H1 (cell line): Measurements from ENCODE around the gene TMEM254. TPM values are rescaled to one million over a fixed set of nuclear protein-coding genes. Genes with fewer than 3 reads are reported as not detected.
A peak's percentile ranks its signal among the peaks of the same experiment; 100 is the strongest.

Experiments
- CTCF ChIA-PET: fragments of 300-600 bp; sonication (Branson Sonifier 250); formaldehyde crosslinking; loops from one replicate; lab custom pipeline; 2021; ENCODE audit not compliant: partially characterized antibody; lab: Charles Lee
- POLR2A ChIA-PET: fragments of 300-600 bp; sonication (Branson Sonifier 250); formaldehyde crosslinking; loops from one replicate; lab custom pipeline; 2021; ENCODE audit warnings: inconsistent platforms; ENCODE audit not compliant: partially characterized antibody; lab: Charles Lee
- DNase-seq, 2 experiments: peaks; one replicate each; pipeline versions ENCODE4 v3.0.0 to v3.0.0-alpha.2; 2010 to 2022; ENCODE audit warnings: low spot score in 2 of 2, low read depth in 1 of 2, mixed read lengths in 1 of 2
- FAIRE-seq: peaks from 2 replicates; lab custom pipeline; 2011; peaks lifted over from hg19 to GRCh38; lab: Jason Lieb, UNC
- H2AFZ ChIP-seq: 2 replicates; pipeline ENCODE4 v1.8.1; 2012; ENCODE audit warnings: low read length, inconsistent platforms
- H2AK5ac ChIP-seq: 2 replicates; pipeline ENCODE4 v1.6.1; 2013; ENCODE audit warnings: low read depth, low read length
- H2BK120ac ChIP-seq: replicated peaks from 2 replicates; pipeline ENCODE3; 2013; ENCODE audit warnings: low read depth, low read length, inconsistent platforms
- H2BK12ac ChIP-seq: 2 replicates; pipeline ENCODE4 v1.6.1; 2013; ENCODE audit warnings: low read depth, low read length
- H2BK15ac ChIP-seq: 2 replicates; pipeline ENCODE4 v1.6.1; 2013; ENCODE audit warnings: low read length
- H2BK20ac ChIP-seq: 2 replicates; pipeline ENCODE4 v1.6.1; 2013; ENCODE audit warnings: low read length
- H2BK5ac ChIP-seq: 2 replicates; pipeline ENCODE4 v1.6.1; 2013; ENCODE audit warnings: low read depth, low read length
- H3K14ac ChIP-seq: 2 replicates; pipeline ENCODE4 v1.6.1; 2013; ENCODE audit warnings: inconsistent platforms; ENCODE audit not compliant: insufficient read length
- H3K18ac ChIP-seq: 2 replicates; pipeline ENCODE4 v1.6.1; 2013; ENCODE audit warnings: low read length; ENCODE audit errors: extremely low read depth
- H3K23ac ChIP-seq: 2 replicates; pipeline ENCODE4 v1.6.1; 2013; ENCODE audit warnings: inconsistent platforms; ENCODE audit not compliant: insufficient read length
- H3K23me2 ChIP-seq: 2 replicates; pipeline ENCODE4 v1.6.1; 2013; ENCODE audit warnings: low read depth, low read length
- H3K27ac ChIP-seq: 2 replicates; pipeline ENCODE4 v1.6.1; 2011; ENCODE audit warnings: low read depth, low read length, inconsistent platforms
- H3K27me3 ChIP-seq, 4 experiments: replicated peaks in 1 of 4; 1 replicate in 1 of 4; 2 replicates in 3 of 4; pipeline versions ENCODE4 v1.6.1 to v1.8.1; 2011 to 2013; ENCODE audit warnings: low read length in 3 of 4, mild to moderate bottlenecking in 3 of 4, inconsistent platforms in 2 of 4, mixed read lengths in 2 of 4, moderate library complexity in 1 of 4; ENCODE audit not compliant: control insufficient read depth in 3 of 4, insufficient read depth in 3 of 4; ENCODE audit errors: extremely low read depth in 1 of 4
- H3K36me3 ChIP-seq, 4 experiments: 2 replicates each; pipeline versions ENCODE4 v1.6.1 to v1.8.1; 2011 to 2013; ENCODE audit warnings: mild to moderate bottlenecking in 4 of 4, low read length in 3 of 4, moderate library complexity in 2 of 4, control low read depth in 1 of 4, inconsistent platforms in 1 of 4; ENCODE audit not compliant: insufficient read depth in 4 of 4, control insufficient read depth in 2 of 4
- H3K4ac ChIP-seq: replicated peaks from 2 replicates; pipeline ENCODE3; 2013; ENCODE audit warnings: low read length, low read depth, mixed read lengths, inconsistent platforms; ENCODE audit not compliant: insufficient read length
- H3K4me1 ChIP-seq, 4 experiments: replicated peaks in 1 of 4; 1 replicate in 1 of 4; 2 replicates in 3 of 4; pipeline versions ENCODE4 v1.6.1 to v1.8.1; 2011 to 2013; ENCODE audit warnings: low read length in 3 of 4, inconsistent platforms in 2 of 4, mixed read lengths in 1 of 4; ENCODE audit not compliant: insufficient read depth in 4 of 4, control insufficient read depth in 3 of 4
- H3K4me2 ChIP-seq, 2 experiments: 2 replicates each; pipeline versions ENCODE4 v1.6.1 to v1.8.1; 2011 to 2013; ENCODE audit warnings: low read depth in 2 of 2, low read length in 2 of 2, control low read depth in 1 of 2, inconsistent platforms in 1 of 2, mild to moderate bottlenecking in 1 of 2; ENCODE audit not compliant: insufficient read depth in 1 of 2
- H3K4me3 ChIP-seq, 4 experiments: fragments of 200-600, 300-600 bp in 1 of 4; sonication (generic), shearing (Covaris generic), sonication (Bioruptor Twin) in 1 of 4; 2 replicates each; pipeline versions ENCODE4 v1.5.1 to v1.8.1; 2011 to 2016; ENCODE audit warnings: low read length in 4 of 4, low read depth in 3 of 4, control low read depth in 2 of 4, inconsistent platforms in 2 of 4, mild to moderate bottlenecking in 2 of 4, mixed read lengths in 1 of 4, moderate library complexity in 1 of 4; ENCODE audit not compliant: insufficient read depth in 2 of 4; ENCODE audit errors: extremely low read depth in 1 of 4
- H3K56ac ChIP-seq: replicated peaks from 2 replicates; pipeline ENCODE3; 2013; ENCODE audit warnings: low read depth, mild to moderate bottlenecking, mixed read lengths, low read length, inconsistent platforms; ENCODE audit not compliant: insufficient read length
- H3K79me1 ChIP-seq: 2 replicates; pipeline ENCODE4 v1.6.1; 2013; ENCODE audit warnings: low read depth, low read length, control low read depth
- H3K79me2 ChIP-seq, 2 experiments: 2 replicates each; pipeline versions ENCODE4 v1.6.1 to v1.8.1; 2012 to 2013; ENCODE audit warnings: low read length in 2 of 2, mild to moderate bottlenecking in 2 of 2, inconsistent platforms in 1 of 2; ENCODE audit not compliant: insufficient read depth in 2 of 2, control insufficient read depth in 1 of 2
- H3K9ac ChIP-seq, 4 experiments: replicated peaks in 1 of 4; 1 replicate in 1 of 4; 2 replicates in 3 of 4; pipeline versions ENCODE4 v1.6.1 to v1.8.1; 2011 to 2013; ENCODE audit warnings: low read depth in 3 of 4, low read length in 3 of 4, control low read depth in 2 of 4, mild to moderate bottlenecking in 2 of 4, moderate library complexity in 2 of 4, inconsistent platforms in 1 of 4; ENCODE audit errors: extremely low read depth in 1 of 4
- H3K9me3 ChIP-seq, 2 experiments: 2 replicates each; pipeline versions ENCODE4 v1.6.1 to v1.8.1; 2012 to 2013; ENCODE audit warnings: mild to moderate bottlenecking in 2 of 2, moderate library complexity in 2 of 2, control low read depth in 1 of 2, inconsistent platforms in 1 of 2, low read depth in 1 of 2, low read length in 1 of 2, mixed read lengths in 1 of 2; ENCODE audit not compliant: insufficient read depth in 2 of 2
- H4K20me1 ChIP-seq, 2 experiments: replicated peaks in 1 of 2; 2 replicates each; pipeline versions ENCODE3 to v1.8.1; 2011 to 2013; ENCODE audit warnings: inconsistent platforms in 2 of 2, low read length in 2 of 2, mild to moderate bottlenecking in 1 of 2; ENCODE audit not compliant: insufficient read depth in 2 of 2, control insufficient read depth in 1 of 2
- H4K5ac ChIP-seq: 2 replicates; pipeline ENCODE4 v1.6.1; 2013; ENCODE audit warnings: low read length, low read depth, mixed read lengths, inconsistent platforms; ENCODE audit not compliant: insufficient read length
- H4K8ac ChIP-seq: 2 replicates; pipeline ENCODE4 v1.8.0; 2013; ENCODE audit warnings: mild to moderate bottlenecking, moderate library complexity, low read length, inconsistent platforms; ENCODE audit not compliant: insufficient read depth; ENCODE audit errors: extremely low read depth
- H4K91ac ChIP-seq: replicated peaks from 2 replicates; pipeline ENCODE3; 2013; ENCODE audit warnings: low read length, mixed read lengths, inconsistent platforms; ENCODE audit not compliant: insufficient read length
- ATF2 ChIP-seq: IDR thresholded peaks from 2 replicates; pipeline ENCODE4 v1.6.1; 2012; ENCODE audit warnings: low read length, inconsistent platforms
- BCL11A ChIP-seq, 2 experiments: IDR thresholded peaks; one replicate each; pipeline ENCODE4 v1.6.1; 2011; ENCODE audit warnings: low read depth in 2 of 2, low read length in 2 of 2, mild to moderate bottlenecking in 2 of 2
- CHD1 ChIP-seq: IDR thresholded peaks from 2 replicates; pipeline ENCODE4 v1.6.1; 2012; ENCODE audit warnings: low read depth, low read length, improper control_type of control experiment
- CREB1 ChIP-seq: IDR thresholded peaks from 2 replicates; pipeline ENCODE4 v1.6.1; 2012; ENCODE audit warnings: inconsistent platforms
- GTF2F1 ChIP-seq: IDR thresholded peaks from 2 replicates; pipeline ENCODE4 v1.6.1; 2012; ENCODE audit warnings: low read depth, low read length, improper control_type of control experiment, borderline replicate concordance
- NRF1 ChIP-seq: IDR thresholded peaks from 2 replicates; pipeline ENCODE4 v1.6.1; 2011; ENCODE audit warnings: mild to moderate bottlenecking, low read depth, low read length, improper control_type of control experiment
- RFX5 ChIP-seq: IDR thresholded peaks from 2 replicates; pipeline ENCODE4 v1.6.1; 2011; ENCODE audit warnings: low read depth, low read length, improper control_type of control experiment, borderline replicate concordance
- SIN3A ChIP-seq, 2 experiments: IDR thresholded peaks in 1 of 2; conservative IDR thresholded peaks in 1 of 2; 2 replicates each; pipeline ENCODE4 v1.6.1; 2011 to 2012; ENCODE audit warnings: low read length in 2 of 2, improper control_type of control experiment in 1 of 2, low read depth in 1 of 2, mild to moderate bottlenecking in 1 of 2
- TCF12 ChIP-seq: IDR thresholded peaks from 2 replicates; pipeline ENCODE4 v1.6.1; 2011; ENCODE audit warnings: low read depth, mild to moderate bottlenecking, low read length
- USF2 ChIP-seq: IDR thresholded peaks from 2 replicates; pipeline ENCODE4 v1.6.1; 2011; ENCODE audit warnings: low read length, improper control_type of control experiment
- WGBS, 2 experiments: shearing (Covaris generic) in 1 of 2; methylation state at CpG; one replicate each; pipeline versions ENCODE4 v1.1.6 to v1.1.7; 2013 to 2015; ENCODE audit warnings: low lambda C conversion rate in 2 of 2, mixed read lengths in 2 of 2, inconsistent platforms in 1 of 2, low coverage in 1 of 2, missing lambda C conversion rate in 1 of 2; ENCODE audit not compliant: insufficient replicate concordance in 2 of 2, insufficient coverage in 1 of 2, insufficient read length in 1 of 2; ENCODE audit errors: extremely low coverage in 1 of 2, missing lambda C conversion rate in 1 of 2; 5-methylcytosine and 5-hydroxymethylcytosine counted together
- polyA plus RNA-seq, 7 experiments: library from polyadenylated mRNA; depleted of rRNA in 3 of 7; stranded (reverse) in 5 of 7; unstranded in 2 of 7; fragments of >200 nt in 5 of 7; fragments of 200-250 nt in 2 of 7; gene quantifications; 1 replicate in 5 of 7; 2 replicates in 1 of 7; 4 replicates in 1 of 7; pipeline versions ENCODE4 v1.2.1 to v1.2.3, GENCODE V29; 2011 to 2013; ENCODE audit warnings: missing spikeins in 2 of 7, mixed read lengths in 2 of 7
- total RNA-seq: library from RNA; stranded (reverse); fragmentation: NEBNext Ultra II Directional; extraction: Animal tissue kit (Norgen Biotek cat#: 25700); gene quantifications from 2 replicates; pipeline ENCODE4 v1.2.1, GENCODE V29; 2021

The TMEM254 gene
- total and polyA plus RNA-seq, 2 of the 8 experiments (the other 6 are each of a cell fraction or from before 2014, with no cell fraction given) = 26.9 to 61.2 TPM

GRCh38 chr10:80070057-80070456, 8.4 kb upstream of the TMEM254 start:
- H4K8ac ChIP-seq = no peak overlapping the region
- H3K23me2 ChIP-seq = no peaks in the 10 kb centered on the region
- peak overlapping the region; percentile 29 to 37; a peak in 2 of 4 replicates for H3K4me2 ChIP-seq
- no peaks in the 10 kb centered on the region for H3K27me3 ChIP-seq
- DNase-seq = peak in 1 of 2 experiments; percentile 52
- no peak overlapping the region for H3K14ac ChIP-seq
- H4K5ac ChIP-seq = peak overlapping the region; percentile 85
- 52% methylated on average over 3 of the region's 3 CpGs; no CpG with 5 or more reads in 1 of the 2 experiments for WGBS, 2 experiments
- H2AFZ ChIP-seq = peak overlapping the region; percentile 50; the same call in 1 of the 2 replicates
- H2AK5ac ChIP-seq = 0 out of 2 replicates have a peak overlapping the region, but pooled peaks have one; percentile 70
- no peak overlapping the region for H3K56ac ChIP-seq
- no peaks in the 10 kb centered on the region for H3K79me1 ChIP-seq
- no peaks in the 10 kb centered on the region for H3K36me3 ChIP-seq
- CTCF ChIA-PET = interaction anchor here (1.1 to 4.3 kb wide), 5 partner anchors 8 to 61 kb away, joined by 3 to 24 read pairs (median 15); partner anchors contain the start of genes PLAC9 and TMEM254
- H3K4ac ChIP-seq = peak overlapping the region; percentile 4
- H3K9me3 ChIP-seq = no peaks in the 10 kb centered on the region
- H2BK12ac ChIP-seq = peak overlapping the region; percentile 91; the same call in 1 of the 2 replicates
- no peaks in the 10 kb centered on the region for H4K20me1 ChIP-seq
- H3K9ac ChIP-seq = no peak overlapping the region
- H3K79me2 ChIP-seq = no peaks in the 10 kb centered on the region
- no peak overlapping the region for H3K23ac ChIP-seq
- peak overlapping the region; percentile 76 for H2BK120ac ChIP-seq
- no peak overlapping the region for H3K4me3 ChIP-seq
- no peak for FAIRE-seq
- peak overlapping the region; percentile 93; the same call in 1 of the 2 replicates for H2BK5ac ChIP-seq
- H3K18ac ChIP-seq = peak overlapping the region; percentile 93
- H3K4me1 ChIP-seq = peaks cover 5 to 21% (median 8%) of the 10 kb centered on the region in 4 experiments
- POLR2A ChIA-PET = interaction anchor here (1.3 to 6.1 kb wide), 2 partner anchors 9 kb away, joined by 5 to 31 read pairs; partner anchors contain the start of gene TMEM254
- peak overlapping the region; percentile 49 for H2BK20ac ChIP-seq
- peak overlapping the region; percentile 75 for H4K91ac ChIP-seq
- peak overlapping the region; percentile 12; the same call in 1 of the 2 replicates for H2BK15ac ChIP-seq
- no peak overlapping the region; the same call in 1 of the 2 replicates for H3K27ac ChIP-seq
- TF ChIP-seq GTF2F1 = no peak
- no peak for TF ChIP-seq SIN3A (conservative IDR thresholded peaks at IDR 0.05 in 1 of 2, IDR thresholded peaks at IDR 0.05 in 1 of 2; ENCODE audit: low read depth in 1 of 2, low read length in 2 of 2)
- no peak for TF ChIP-seq TCF12
- no peak for TF ChIP-seq CHD1
- TF ChIP-seq RFX5 = no peak
- TF ChIP-seq ATF2 = no peak
- no peak for TF ChIP-seq NRF1
- no peak for TF ChIP-seq USF2
- TF ChIP-seq CREB1 = no peak
- TF ChIP-seq BCL11A (IDR thresholded peaks at IDR 0.05; ENCODE audit: low read depth in 2 of 2, low read length in 2 of 2) = no peak
